Endothelial cell of umbilical vein (primary cell): ENCODE data around the gene HOXD10. TPM values are rescaled to one million over a fixed set of nuclear protein-coding genes. Genes with fewer than 3 reads are reported as not detected.

Source experiments
- BruUV-seq: library from RNA; stranded (reverse); fragments of 400-500 nt; replicated peaks from 2 replicates; lab custom pipeline; 2021; lab: Mats Ljungman, UMichigan
- CTCF ChIA-PET: fragments of 300-600, 350-600 bp; sonication (Branson Sonifier 250); formaldehyde crosslinking; loops from one replicate; lab custom pipeline; 2021; ENCODE audit warnings: antibody characterized with exemption, inconsistent platforms; lab: Charles Lee
- POLR2A ChIA-PET: fragments of 300-600, 350-600 bp; sonication (Branson Sonifier 250); formaldehyde crosslinking; loops from one replicate; lab custom pipeline; 2021; ENCODE audit warnings: antibody characterized with exemption, inconsistent platforms; lab: Charles Lee
- DNase-seq: peaks from one replicate; pipeline ENCODE4 v3.0.0-alpha.2; 2011; ENCODE audit warnings: low read depth, low spot score
- FAIRE-seq: peaks from 2 replicates; lab custom pipeline; 2011; peaks lifted over from hg19 to GRCh38; lab: Jason Lieb, UNC
- H2AFZ ChIP-seq: 2 replicates; pipeline ENCODE4 v1.6.0; 2012; ENCODE audit warnings: low read depth, low read length, control low read depth, inconsistent platforms
- H3K27ac ChIP-seq: 2 replicates; pipeline ENCODE4 v1.5.1; 2011; ENCODE audit warnings: low read depth, mild to moderate bottlenecking, control low read depth, low read length, moderate library complexity; ENCODE audit not compliant: insufficient read depth
- H3K27me3 ChIP-seq, 2 experiments: 2 replicates each; pipeline versions ENCODE4 v1.6.0 to v1.6.1; 2011; ENCODE audit warnings: low read length in 2 of 2, mixed read lengths in 1 of 2; ENCODE audit not compliant: control insufficient read depth in 2 of 2, insufficient read depth in 2 of 2
- H3K36me3 ChIP-seq, 2 experiments: 2 replicates in 1 of 2; 3 replicates in 1 of 2; pipeline ENCODE4 v1.5.1; 2011; ENCODE audit warnings: low read length in 2 of 2, mild to moderate bottlenecking in 1 of 2, moderate library complexity in 1 of 2; ENCODE audit not compliant: control insufficient read depth in 2 of 2, insufficient read depth in 2 of 2; ENCODE audit errors: extremely low read depth in 1 of 2
- H3K4me1 ChIP-seq: 3 replicates; pipeline ENCODE4 v1.5.1; 2011; ENCODE audit warnings: mild to moderate bottlenecking, low read length; ENCODE audit not compliant: control insufficient read depth, insufficient read depth; ENCODE audit errors: extremely low read depth
- H3K4me2 ChIP-seq: 2 replicates; pipeline ENCODE4 v1.6.1; 2011; ENCODE audit warnings: low read length, control low read depth, mixed read lengths; ENCODE audit not compliant: insufficient read depth
- H3K4me3 ChIP-seq, 3 experiments: fragments of 200-600 bp in 1 of 3; sonication (generic), shearing (Covaris generic) in 1 of 3; replicated peaks in 1 of 3; 2 replicates each; pipeline ENCODE4 v1.5.1; 2011 to 2016; ENCODE audit warnings: control low read depth in 3 of 3, low read length in 3 of 3, mild to moderate bottlenecking in 2 of 3, inconsistent platforms in 1 of 3, low read depth in 1 of 3, moderate library complexity in 1 of 3; ENCODE audit not compliant: insufficient read depth in 1 of 3
- H3K79me2 ChIP-seq: 2 replicates; pipeline ENCODE4 v1.6.0; 2012; ENCODE audit warnings: low read length, inconsistent platforms; ENCODE audit not compliant: control insufficient read depth, insufficient read depth
- H3K9ac ChIP-seq: replicated peaks from 2 replicates; pipeline ENCODE3; 2011; ENCODE audit warnings: low read length, control low read depth; ENCODE audit not compliant: insufficient read depth; ENCODE audit errors: extremely low read depth
- H3K9me1 ChIP-seq: replicated peaks from 3 replicates; pipeline ENCODE4 v1.6.0; 2011; ENCODE audit warnings: mild to moderate bottlenecking, low read length; ENCODE audit not compliant: control insufficient read depth, insufficient read depth; ENCODE audit errors: extremely low read depth
- H3K9me3 ChIP-seq: replicated peaks from 2 replicates; pipeline ENCODE4 v1.5.1; 2012; ENCODE audit warnings: low read length, inconsistent platforms; ENCODE audit not compliant: control insufficient read depth, insufficient read depth
- H4K20me1 ChIP-seq: replicated peaks from 2 replicates; pipeline ENCODE3; 2011; ENCODE audit warnings: mild to moderate bottlenecking, low read length; ENCODE audit not compliant: control insufficient read depth, insufficient read depth; ENCODE audit errors: extremely low read depth
- CTCF ChIP-seq, 2 donors: IDR thresholded peaks; 1 replicate in 1 of 2; 2 replicates in 1 of 2; pipeline ENCODE4 v1.5.1; 2011; ENCODE audit warnings: low read length in 2 of 2, mild to moderate bottlenecking in 2 of 2, moderate library complexity in 2 of 2, control low read depth in 1 of 2, inconsistent platforms in 1 of 2, low read depth in 1 of 2; ENCODE audit not compliant: insufficient read depth in 1 of 2; ENCODE audit errors: extremely low read depth in 1 of 2
- EZH2 ChIP-seq: IDR thresholded peaks from 2 replicates; pipeline ENCODE4 v1.6.1; 2012; ENCODE audit warnings: borderline replicate concordance, low read depth, mild to moderate bottlenecking, moderate library complexity, low read length, inconsistent platforms; ENCODE audit not compliant: severe bottlenecking
- MYC ChIP-seq: IDR thresholded peaks from one replicate; pipeline ENCODE4 v1.6.1; 2011; ENCODE audit warnings: mild to moderate bottlenecking, low read depth, low read length
- dilution Hi-C: fragments of 300-500 bp; cut with MboI; formaldehyde crosslinking; loops from one replicate; pipeline ENCODE4 v1.15.0; 2019; ENCODE audit warnings: low sequenced_read_pairs; ENCODE audit not compliant: extremely low pct_ligation_motif_present
- intact Hi-C: fragments of 100-400 bp; cut with micrococcal nuclease; formaldehyde crosslinking; loops from one replicate; pipeline ENCODE4 v1.10.0; 2022
- polyA plus RNA-seq, 4 experiments: library from polyadenylated mRNA; depleted of rRNA in 3 of 4; stranded (reverse) in 3 of 4; unstranded in 1 of 4; fragments of >200 nt; gene quantifications; 2 replicates each; pipeline versions ENCODE4 v1.2.1 to v1.2.3, GENCODE V29; 2011 to 2012; ENCODE audit warnings: missing spikeins in 1 of 4
- total RNA-seq: library from RNA; stranded (reverse); gene quantifications from 2 replicates; pipeline ENCODE4 v1.2.3, GENCODE V29; 2021

Gene HOXD10
- total and polyA plus RNA-seq, 2 donors (not counting 3 experiments of a cell fraction or from before 2014, with no cell fraction given), result not detected

DNA sequence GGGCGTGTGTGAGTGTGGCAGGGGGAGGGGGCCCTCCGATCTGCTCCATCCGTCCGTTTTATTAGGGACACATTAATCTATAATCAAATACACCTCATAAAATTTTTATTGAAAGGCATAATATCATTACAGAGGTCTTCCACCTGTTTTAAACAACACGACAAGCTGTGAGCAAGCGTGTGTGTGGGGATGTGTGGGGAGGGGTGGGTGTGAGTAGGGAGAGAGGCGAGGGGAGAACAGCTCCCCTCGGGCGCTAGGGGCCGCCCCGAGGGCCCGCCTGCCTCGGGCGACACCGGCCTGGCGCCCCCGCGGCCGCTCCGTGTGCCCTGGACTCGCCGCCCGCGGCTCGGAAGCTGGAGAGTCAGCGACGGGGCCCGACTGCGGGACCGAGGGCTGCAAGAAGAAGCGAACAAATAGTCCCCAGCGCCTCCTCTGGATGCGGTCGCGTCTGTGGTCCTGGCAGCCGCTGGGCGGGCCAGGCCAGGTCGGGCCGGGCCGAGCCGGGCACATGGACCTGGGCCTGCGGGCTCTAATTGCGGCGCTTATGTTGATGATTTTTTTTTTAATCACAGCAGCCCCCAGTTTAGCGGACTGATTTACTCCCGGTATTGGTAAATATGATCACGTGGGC, 5.6 kb downstream of the HOXD10 start:
- dilution Hi-C loops, result no loop called here
- H3K9ac ChIP-seq, result peak overlapping the region; percentile 17
- no peaks in the 10 kb centered on the region for H3K79me2 ChIP-seq
- H3K4me1 ChIP-seq, result peaks cover 12% of the 10 kb centered on the region
- H3K27me3 ChIP-seq, result peaks cover 44 to 54% of the 10 kb centered on the region in 2 experiments
- no TSS peak for BruUV-seq
- peak overlapping the region; percentile 49 to 77 (median 61) for H3K4me3 ChIP-seq
- H3K36me3 ChIP-seq, result no peaks in the 10 kb centered on the region
- no peaks in the 10 kb centered on the region for H3K9me3 ChIP-seq
- DNase-seq (no peak), FAIRE-seq (peak; percentile 76)
- no peak overlapping the region for H3K27ac ChIP-seq
- no peaks in the 10 kb centered on the region for H3K9me1 ChIP-seq
- intact Hi-C loops, result no loop called here
- peak in 1 of 2 donors; percentile 9 for TF ChIP-seq CTCF (IDR thresholded peaks at IDR 0.05; ENCODE audit: extremely low read depth in 1 of 2, insufficient read depth in 1 of 2, low read depth in 1 of 2, low read length in 2 of 2)
- peak; percentile 0 for TF ChIP-seq EZH2
- TF ChIP-seq MYC, result no peak
- peak overlapping the region; percentile 89 for H2AFZ ChIP-seq
- ChIA-PET CTCF (interaction anchor here (0.9 to 4.7 kb wide), 14 partner anchors 9 to 1040 kb away, joined by 3 to 28 read pairs (median 8); no protein-coding TSS in a partner anchor), POLR2A (interaction anchor here (1.1 kb wide), 1 partner anchor 1141 kb away, joined by 3 read pairs; no protein-coding TSS in a partner anchor)
- no peaks in the 10 kb centered on the region for H4K20me1 ChIP-seq
- peak overlapping the region; percentile 80 for H3K4me2 ChIP-seq
